ENCODE measurements around the gene SRP19. TPM values are rescaled to one million over a fixed set of nuclear protein-coding genes. Genes with fewer than 3 reads are reported as not detected.

Gene SRP19
- total and polyA plus RNA-seq, 9 of the 15 experiments (the other 6 are each of a cell fraction or from before 2014, with no cell fraction given), result 52.3 to 357 (median 146) TPM

DNA sequence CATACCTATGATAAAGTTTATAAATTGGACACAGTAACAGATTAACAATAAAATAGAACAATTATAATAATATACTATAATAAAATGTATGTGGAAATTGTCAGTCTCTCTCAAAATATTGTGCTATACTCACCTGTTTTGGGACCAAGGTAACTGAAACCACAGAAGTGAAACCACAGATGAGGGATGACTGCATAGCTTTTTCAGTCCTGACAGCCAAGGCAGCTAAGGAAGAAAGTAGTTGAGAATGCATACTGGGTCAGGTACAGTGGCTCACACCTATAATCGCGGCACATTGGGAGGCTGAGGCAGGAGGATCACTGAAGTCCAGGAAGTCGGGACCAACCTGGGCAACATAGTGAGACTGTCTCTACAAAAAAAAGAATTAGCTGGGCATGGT lies 8.9 kb downstream of the SRP19 start:
- ChIA-PET CTCF (ENCODE audit: low intra/inter-chr PET ratio) (no interaction called here), POLR2A (interaction anchor here (1.3 kb wide), 1 partner anchor 9 kb away, joined by 3 read pairs; the partner anchor contains the start of gene SRP19)
- H3K79me2 ChIP-seq (ENCODE audit: control insufficient read depth, insufficient read depth, low read length), result 0 out of 3 replicates have a peak, but pooled peaks cover 6% of the 10 kb centered on the region
- no peak overlapping the region for H3K27ac ChIP-seq (ENCODE audit: extremely low read depth, low read depth, low read length)
- H3K9ac ChIP-seq (ENCODE audit: insufficient read depth in 1 of 2, low read depth in 2 of 2, low read length in 2 of 2), result no peak overlapping the region
- H3K27me3 ChIP-seq (ENCODE audit: control insufficient read depth in 2 of 2, insufficient read depth in 2 of 2, low read length in 2 of 2), result no peaks in the 10 kb centered on the region
- H3K9me3 ChIP-seq (replicated peaks; ENCODE audit: control insufficient read depth, insufficient read depth, low read depth, low read length), result no peaks in the 10 kb centered on the region
- no TSS peak for BruUV-seq (replicated peaks)
- H4K20me1 ChIP-seq (replicated peaks; ENCODE audit: control insufficient read depth, insufficient read depth, low read length), result no peaks in the 10 kb centered on the region
- no peaks in the 10 kb centered on the region for H3K4me1 ChIP-seq (replicated peaks in 1 of 2; ENCODE audit: control insufficient read depth in 2 of 2, insufficient read depth in 2 of 2, low read length in 2 of 2)
- no peak overlapping the region for H3K4me3 ChIP-seq
- no peaks in the 10 kb centered on the region for H3K9me1 ChIP-seq (ENCODE audit: control insufficient read depth, insufficient read depth, low read length)
- peaks cover 63% of the 10 kb centered on the region for H3K36me3 ChIP-seq (ENCODE audit: control insufficient read depth, insufficient read depth, low read length)
- 98% methylated on average over 3 of the region's 3 CpGs for WGBS (ENCODE audit: insufficient coverage, low coverage, missing lambda C conversion rate)
- H2AFZ ChIP-seq (ENCODE audit: low read depth, low read length), result no peak overlapping the region
- FAIRE-seq (no peak), ATAC-seq (no peak), DNase-seq (ENCODE audit: extremely low read depth in 1 of 4, low spot score in 3 of 4) (no peak)
- in situ Hi-C loops (cut with MboI), result no loop called here
- intact Hi-C loops (cut with micrococcal nuclease), result no loop called here
- no peak overlapping the region for H3K4me2 ChIP-seq (ENCODE audit: insufficient read depth, low read length)
- TF ChIP-seq KLF13 (tag; IDR thresholded peaks at IDR 0.05; ENCODE audit: borderline replicate concordance, low read depth) (no peak), ZNF324 (CRISPR knock-in tag; IDR thresholded peaks at IDR 0.05) (no peak), POLR2AphosphoS2 (IDR thresholded peaks at IDR 0.05; ENCODE audit: low read length) (no peak), NFIX (CRISPR knock-in tag; IDR thresholded peaks at IDR 0.05; ENCODE audit: low read depth) (no peak), GATAD2A (IDR thresholded peaks at IDR 0.05) (no peak), ZNF174 (CRISPR knock-in tag; IDR thresholded peaks at IDR 0.05) (no peak), DPF2 (IDR thresholded peaks at IDR 0.05) (no peak), KLF1 (tag; IDR thresholded peaks at IDR 0.05) (no peak)
- TF ChIP-seq, protein P1, sequence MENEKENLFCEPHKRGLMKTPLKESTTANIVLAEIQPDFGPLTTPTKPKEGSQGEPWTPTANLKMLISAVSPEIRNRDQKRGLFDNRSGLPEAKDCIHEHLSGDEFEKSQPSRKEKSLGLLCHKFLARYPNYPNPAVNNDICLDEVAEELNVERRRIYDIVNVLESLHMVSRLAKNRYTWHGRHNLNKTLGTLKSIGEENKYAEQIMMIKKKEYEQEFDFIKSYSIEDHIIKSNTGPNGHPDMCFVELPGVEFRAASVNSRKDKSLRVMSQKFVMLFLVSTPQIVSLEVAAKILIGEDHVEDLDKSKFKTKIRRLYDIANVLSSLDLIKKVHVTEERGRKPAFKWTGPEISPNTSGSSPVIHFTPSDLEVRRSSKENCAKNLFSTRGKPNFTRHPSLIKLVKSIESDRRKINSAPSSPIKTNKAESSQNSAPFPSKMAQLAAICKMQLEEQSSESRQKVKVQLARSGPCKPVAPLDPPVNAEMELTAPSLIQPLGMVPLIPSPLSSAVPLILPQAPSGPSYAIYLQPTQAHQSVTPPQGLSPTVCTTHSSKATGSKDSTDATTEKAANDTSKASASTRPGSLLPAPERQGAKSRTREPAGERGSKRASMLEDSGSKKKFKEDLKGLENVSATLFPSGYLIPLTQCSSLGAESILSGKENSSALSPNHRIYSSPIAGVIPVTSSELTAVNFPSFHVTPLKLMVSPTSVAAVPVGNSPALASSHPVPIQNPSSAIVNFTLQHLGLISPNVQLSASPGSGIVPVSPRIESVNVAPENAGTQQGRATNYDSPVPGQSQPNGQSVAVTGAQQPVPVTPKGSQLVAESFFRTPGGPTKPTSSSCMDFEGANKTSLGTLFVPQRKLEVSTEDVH (IDR thresholded peaks at IDR 0.05; ENCODE audit: low read depth, partially characterized antibody), result no peak
- TF ChIP-seq, protein P2, sequence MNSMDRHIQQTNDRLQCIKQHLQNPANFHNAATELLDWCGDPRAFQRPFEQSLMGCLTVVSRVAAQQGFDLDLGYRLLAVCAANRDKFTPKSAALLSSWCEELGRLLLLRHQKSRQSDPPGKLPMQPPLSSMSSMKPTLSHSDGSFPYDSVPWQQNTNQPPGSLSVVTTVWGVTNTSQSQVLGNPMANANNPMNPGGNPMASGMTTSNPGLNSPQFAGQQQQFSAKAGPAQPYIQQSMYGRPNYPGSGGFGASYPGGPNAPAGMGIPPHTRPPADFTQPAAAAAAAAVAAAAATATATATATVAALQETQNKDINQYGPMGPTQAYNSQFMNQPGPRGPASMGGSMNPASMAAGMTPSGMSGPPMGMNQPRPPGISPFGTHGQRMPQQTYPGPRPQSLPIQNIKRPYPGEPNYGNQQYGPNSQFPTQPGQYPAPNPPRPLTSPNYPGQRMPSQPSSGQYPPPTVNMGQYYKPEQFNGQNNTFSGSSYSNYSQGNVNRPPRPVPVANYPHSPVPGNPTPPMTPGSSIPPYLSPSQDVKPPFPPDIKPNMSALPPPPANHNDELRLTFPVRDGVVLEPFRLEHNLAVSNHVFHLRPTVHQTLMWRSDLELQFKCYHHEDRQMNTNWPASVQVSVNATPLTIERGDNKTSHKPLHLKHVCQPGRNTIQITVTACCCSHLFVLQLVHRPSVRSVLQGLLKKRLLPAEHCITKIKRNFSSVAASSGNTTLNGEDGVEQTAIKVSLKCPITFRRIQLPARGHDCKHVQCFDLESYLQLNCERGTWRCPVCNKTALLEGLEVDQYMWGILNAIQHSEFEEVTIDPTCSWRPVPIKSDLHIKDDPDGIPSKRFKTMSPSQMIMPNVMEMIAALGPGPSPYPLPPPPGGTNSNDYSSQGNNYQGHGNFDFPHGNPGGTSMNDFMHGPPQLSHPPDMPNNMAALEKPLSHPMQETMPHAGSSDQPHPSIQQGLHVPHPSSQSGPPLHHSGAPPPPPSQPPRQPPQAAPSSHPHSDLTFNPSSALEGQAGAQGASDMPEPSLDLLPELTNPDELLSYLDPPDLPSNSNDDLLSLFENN (IDR thresholded peaks at IDR 0.05; ENCODE audit: low read depth in 2 of 2, low read length in 2 of 2), result no peak
- TF ChIP-seq, protein P3, sequence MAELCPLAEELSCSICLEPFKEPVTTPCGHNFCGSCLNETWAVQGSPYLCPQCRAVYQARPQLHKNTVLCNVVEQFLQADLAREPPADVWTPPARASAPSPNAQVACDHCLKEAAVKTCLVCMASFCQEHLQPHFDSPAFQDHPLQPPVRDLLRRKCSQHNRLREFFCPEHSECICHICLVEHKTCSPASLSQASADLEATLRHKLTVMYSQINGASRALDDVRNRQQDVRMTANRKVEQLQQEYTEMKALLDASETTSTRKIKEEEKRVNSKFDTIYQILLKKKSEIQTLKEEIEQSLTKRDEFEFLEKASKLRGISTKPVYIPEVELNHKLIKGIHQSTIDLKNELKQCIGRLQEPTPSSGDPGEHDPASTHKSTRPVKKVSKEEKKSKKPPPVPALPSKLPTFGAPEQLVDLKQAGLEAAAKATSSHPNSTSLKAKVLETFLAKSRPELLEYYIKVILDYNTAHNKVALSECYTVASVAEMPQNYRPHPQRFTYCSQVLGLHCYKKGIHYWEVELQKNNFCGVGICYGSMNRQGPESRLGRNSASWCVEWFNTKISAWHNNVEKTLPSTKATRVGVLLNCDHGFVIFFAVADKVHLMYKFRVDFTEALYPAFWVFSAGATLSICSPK (IDR thresholded peaks at IDR 0.05; ENCODE audit: borderline replicate concordance), result no peak
- TF ChIP-seq, protein P4, sequence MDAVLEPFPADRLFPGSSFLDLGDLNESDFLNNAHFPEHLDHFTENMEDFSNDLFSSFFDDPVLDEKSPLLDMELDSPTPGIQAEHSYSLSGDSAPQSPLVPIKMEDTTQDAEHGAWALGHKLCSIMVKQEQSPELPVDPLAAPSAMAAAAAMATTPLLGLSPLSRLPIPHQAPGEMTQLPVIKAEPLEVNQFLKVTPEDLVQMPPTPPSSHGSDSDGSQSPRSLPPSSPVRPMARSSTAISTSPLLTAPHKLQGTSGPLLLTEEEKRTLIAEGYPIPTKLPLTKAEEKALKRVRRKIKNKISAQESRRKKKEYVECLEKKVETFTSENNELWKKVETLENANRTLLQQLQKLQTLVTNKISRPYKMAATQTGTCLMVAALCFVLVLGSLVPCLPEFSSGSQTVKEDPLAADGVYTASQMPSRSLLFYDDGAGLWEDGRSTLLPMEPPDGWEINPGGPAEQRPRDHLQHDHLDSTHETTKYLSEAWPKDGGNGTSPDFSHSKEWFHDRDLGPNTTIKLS (IDR thresholded peaks at IDR 0.05; ENCODE audit: borderline replicate concordance, low read depth), result no peak
